GM19351 (cell line): ENCODE data around the gene SLC22A12.
"Not testable (repeated sequence)": the region's sequence is repeated elsewhere in the genome, so short reads cannot be mapped to it uniquely, and the experiment has no call there.

Source experiments
- ATAC-seq: cut with Tn5 transposase; IDR thresholded peaks from one replicate; pipeline ENCODE4 v1.9.1; 2021; ENCODE audit warnings: mild to moderate bottlenecking, moderate library complexity; ENCODE audit not compliant: unreplicated experiment

The SLC22A12 gene

GRCh38 chr11:64590763-64591221 is at the start of gene SLC22A12:
SLC22A12 (plus strand) TSS chr11:64591220; CDS start chr11:64591557, 337 bp downstream.
- no peak for ATAC-seq

- no peak for ATAC-seq
Observed at GRCh38 chr11:64542172-64543125, 48.6 kb upstream of the SLC22A12 start.

- no peak for ATAC-seq
Observed at GRCh38 chr11:64543818-64544217, 47.2 kb upstream of the SLC22A12 start.

DNA sequence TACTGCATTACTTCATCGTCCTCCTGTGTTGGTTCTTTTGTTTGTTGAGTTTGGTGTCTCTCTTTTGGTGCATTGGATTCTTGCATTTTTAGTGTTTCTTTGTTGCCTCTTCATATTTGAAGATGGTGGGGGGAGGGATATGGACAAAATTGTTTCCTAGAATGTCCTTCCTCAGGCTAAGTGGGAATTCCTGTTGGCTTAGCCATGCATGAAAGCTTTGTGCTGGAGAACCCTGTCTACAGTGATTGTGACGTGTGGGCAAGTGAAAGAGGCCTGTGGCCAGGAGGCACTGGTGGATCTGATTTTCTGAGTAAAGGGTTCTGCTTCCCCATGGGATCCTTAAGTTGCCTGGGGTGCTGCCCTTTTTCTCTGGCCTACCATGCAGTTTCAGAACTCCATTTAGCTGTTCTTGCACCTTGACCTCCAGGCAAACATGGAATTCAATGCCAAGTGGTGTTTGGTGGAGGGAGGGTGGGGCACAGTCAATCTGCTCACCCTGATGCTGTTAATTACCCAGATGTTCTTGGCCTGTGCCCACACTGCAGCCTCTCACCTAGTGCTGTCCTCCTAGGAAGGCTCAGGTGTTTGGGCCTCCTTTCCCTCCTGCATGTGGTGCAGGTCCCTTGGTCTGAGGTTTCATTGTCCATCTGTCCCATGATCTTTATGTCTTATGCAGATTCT is 46.3 kb upstream of the SLC22A12 start:
- ATAC-seq = no peak

- ATAC-seq = no peak
Observed at GRCh38 chr11:64545619-64546018, 45.4 kb upstream of the SLC22A12 start.

DNA sequence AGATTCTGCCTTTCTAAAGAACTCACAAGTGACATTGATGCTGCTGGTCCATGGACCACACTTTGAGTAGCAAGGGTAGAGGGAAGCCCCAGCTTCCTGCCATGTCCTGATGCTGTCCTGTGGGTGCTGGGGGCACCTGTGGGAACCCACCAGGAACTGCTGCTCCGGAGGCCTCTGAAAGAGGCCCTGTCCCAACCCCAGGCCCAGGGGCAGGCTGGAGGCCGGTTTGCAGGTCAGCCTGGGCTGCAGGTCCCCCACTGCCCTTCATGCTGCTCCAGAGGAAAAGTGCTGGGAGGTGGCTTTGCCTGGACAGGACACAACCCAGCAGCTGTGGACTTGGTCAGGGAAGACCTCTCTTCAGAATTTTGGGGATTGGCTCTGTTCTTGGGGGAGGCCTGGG is 44.8 kb upstream of the SLC22A12 start:
- no peak for ATAC-seq

GRCh38 chr11:64546600-64546999 is 44.4 kb upstream of the SLC22A12 start:
- ATAC-seq = no peak

DNA sequence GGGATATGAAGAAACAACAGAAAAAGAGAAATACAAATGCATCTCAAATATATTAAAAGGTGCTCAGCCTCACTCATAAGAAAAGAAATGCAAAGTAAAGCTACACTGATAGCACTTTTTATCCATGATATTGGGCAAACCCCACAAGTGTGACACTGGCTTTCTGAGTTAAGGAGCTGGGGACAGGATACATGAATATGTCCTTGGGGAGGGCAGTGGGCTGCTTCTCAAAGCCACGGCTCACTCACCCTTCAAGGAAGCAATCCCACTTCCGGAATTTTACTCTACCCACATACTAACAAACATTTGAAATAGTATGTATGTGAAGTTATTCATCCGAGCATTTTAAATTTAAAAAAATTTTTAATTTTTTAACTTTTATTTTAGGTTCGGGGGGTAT is 41.1 kb upstream of the SLC22A12 start:
- no peak for ATAC-seq

DNA sequence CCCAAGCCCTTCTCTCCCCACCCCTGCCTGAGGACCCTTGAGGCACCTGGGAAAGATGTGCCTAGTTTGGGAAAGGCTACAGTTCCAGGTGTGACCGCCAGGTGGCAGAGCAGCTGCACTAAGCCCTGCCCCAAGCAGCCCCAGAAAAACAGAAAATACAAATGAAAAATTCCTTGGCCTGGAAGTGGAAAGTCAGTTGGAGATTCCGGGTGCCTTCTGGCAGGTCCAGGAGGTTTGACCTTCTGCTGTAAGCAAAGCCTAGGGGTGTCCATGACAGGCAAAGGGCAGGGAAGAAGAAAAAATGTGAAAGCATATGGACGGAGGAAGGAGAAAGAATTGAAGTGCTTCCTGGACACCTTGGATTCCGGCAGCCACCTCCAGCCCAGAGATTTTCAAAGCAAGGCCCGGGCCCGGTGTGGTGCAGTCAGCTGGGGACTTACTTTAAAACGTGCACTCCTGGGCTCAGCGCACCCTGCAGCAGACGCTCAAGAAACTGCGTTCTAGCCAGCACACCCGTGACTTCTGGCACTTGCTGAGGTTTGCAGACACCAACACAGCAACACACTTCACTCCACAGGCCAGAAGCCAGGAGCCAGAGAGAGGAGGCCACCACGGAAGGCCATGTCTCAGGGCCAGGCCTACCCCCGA is 37.3 kb upstream of the SLC22A12 start:
- ATAC-seq = no peak

GRCh38 chr11:64556044-64556720 is 34.8 kb upstream of the SLC22A12 start:
- ATAC-seq = no peak

GRCh38 chr11:64556721-64557250 is 34.2 kb upstream of the SLC22A12 start:
- ATAC-seq = no peak

DNA sequence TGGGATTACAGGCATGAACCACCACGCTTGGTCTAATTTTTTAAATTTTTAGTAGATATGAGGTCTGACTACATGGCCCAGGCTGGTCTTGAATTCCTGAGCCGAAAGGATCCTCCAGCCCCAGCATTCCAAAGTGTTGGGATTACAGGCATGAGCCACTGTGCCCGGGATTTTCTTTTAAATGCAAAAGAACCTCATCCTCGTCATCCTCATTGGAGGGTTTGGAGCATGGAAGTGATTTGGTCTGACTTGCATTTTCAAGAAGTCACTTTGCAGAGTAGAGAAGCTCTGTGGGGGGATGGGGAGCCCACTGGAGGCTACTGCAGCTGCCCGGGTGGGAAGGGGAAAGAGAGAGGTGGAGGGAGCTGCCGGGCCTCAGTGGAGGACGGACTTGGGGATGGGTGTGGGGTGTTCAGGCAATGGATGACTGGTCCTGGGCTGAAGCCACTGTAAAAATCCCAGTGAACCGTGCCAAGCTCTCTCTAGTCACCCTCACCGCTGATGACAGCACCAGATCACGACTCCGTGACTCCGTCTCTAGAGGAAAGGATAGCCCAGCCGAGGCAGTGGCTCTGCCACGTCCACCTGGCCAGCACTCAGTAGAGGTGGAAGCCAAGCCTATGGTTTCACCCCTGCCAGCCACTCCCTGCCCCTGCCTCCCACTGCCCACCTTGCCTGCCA is 32.8 kb upstream of the SLC22A12 start:
- no peak for ATAC-seq

DNA sequence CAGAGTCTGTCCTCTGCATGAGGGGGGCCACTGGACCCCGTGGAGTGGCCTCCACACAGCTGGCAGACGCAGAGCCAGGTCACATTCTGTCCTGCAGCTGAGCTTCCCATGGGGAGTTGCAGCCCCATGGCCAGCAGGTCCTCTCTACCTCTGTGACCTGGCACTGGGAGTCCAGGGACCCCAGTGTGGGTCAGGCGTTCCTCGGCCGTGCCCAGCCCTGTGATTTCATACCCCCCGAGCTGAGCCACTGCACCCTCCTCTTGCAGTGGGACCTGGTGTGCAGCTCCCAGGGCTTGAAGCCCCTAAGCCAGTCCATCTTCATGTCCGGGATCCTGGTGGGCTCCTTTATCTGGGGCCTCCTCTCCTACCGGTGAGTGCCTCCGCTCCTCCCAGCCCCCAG is 32.2 kb upstream of the SLC22A12 start:
- no peak for ATAC-seq

DNA sequence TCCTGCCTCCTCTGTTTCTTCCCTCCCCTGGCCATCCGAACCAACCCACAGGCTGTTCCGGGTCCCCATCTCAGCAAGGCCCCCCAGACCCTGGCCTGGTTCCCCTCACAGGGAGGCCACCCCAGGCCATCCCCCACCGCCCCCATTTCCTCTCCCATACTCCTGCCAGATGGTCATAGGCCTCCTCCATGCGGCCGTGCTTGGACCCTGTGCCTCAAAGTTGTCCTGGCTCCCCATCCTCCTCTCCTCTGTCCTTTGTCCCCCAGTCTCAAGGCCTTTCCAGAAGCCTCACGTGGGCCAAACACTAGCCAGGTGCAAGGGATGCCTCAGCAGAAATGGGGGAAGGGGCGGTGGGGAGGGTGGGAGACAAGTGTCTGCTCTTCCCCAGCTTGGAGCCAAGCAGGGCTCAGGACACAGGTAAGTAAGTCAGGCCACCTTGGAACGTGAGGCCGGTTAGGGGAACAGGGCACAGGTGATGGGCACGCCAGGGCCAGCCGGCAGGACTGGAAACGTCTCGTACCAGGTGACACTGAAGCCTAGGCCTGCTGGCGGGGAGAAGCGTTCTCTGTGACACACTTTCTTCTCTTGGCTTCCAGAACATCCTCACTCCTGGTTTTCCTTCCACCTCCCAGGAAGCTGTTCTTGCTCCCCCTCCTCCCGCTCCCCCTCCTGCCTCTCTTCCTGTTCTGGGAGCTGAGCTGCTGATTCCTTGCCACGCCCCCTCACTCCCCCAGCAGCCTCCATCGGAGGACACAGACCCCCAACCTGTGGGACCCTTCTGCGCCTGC is 31.5 kb upstream of the SLC22A12 start:
- ATAC-seq = no peak

- ATAC-seq = no peak
Observed at GRCh38 chr11:64560139-64560771, 30.8 kb upstream of the SLC22A12 start.

DNA sequence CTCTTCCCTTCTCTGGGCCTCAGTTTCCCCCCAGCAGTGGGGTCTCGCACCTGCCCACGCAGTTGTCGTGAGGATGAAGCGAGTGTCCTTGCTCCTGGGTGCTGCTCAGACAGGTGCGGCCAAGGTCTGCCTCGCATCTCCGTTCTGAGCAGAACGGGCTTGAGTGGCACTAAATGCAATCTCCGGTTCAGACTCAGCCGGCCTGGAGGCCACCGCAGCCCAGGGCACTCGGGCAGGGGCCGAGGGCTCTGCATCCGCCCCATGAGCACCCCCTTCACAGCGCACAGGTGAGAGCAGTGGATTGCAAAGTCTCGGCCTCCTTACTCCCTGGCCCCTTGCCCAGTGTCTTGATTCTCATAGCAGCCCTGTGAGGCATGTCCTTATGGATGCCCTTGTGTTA is 30.1 kb upstream of the SLC22A12 start:
- no peak for ATAC-seq

DNA sequence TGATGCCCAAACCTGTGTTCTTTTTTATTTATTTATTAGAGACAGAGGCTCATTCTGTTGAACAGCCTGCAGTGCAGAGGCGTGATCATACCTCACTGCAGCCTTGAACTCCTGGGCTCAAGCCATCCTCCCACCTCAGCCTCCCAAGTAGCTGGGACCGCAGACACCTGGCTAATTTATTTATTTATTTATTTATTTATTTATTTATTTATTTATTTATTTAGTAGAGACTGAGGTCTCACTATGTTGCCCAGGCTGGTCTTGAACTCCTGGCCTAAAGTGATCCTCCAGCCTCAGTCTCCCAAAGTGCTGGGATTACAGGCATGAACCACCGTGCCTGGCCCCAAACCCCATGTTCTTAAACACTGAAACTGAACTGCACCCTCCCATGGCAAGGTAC is 29.6 kb upstream of the SLC22A12 start:
- ATAC-seq = not testable (repeated sequence)

DNA sequence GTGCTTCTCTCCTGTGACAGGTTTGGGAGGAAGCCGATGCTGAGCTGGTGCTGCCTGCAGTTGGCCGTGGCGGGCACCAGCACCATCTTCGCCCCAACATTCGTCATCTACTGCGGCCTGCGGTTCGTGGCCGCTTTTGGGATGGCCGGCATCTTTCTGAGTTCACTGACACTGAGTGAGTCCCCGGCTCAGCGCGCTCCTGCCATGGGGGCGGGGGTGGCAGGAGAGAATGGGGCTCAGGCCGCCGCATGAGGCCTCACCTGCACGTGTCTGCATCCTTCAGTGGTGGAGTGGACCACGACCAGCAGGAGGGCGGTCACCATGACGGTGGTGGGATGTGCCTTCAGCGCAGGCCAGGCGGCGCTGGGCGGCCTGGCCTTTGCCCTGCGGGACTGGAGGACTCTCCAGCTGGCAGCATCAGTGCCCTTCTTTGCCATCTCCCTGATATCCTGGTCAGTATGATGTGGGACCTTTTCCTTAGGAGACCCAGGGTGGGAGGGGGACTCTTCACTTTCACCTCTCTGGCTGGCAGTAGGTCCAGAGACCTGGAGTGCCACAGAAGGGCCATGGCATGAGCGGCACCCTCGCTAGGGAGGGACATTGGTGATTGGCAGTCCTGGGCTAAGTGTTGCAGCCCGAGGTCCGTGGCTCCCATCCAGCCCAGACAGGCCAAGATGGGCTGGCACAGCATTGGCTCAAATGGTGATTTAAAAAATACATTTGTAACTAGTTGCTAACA is 28.9 kb upstream of the SLC22A12 start:
- ATAC-seq = no peak
